ENCODE data around the gene NTNG1. TPM values are rescaled to one million over a fixed set of nuclear protein-coding genes. Genes with fewer than 3 reads are reported as not detected.
"Not testable (repeated sequence)": the region's sequence is repeated elsewhere in the genome, so short reads cannot be mapped to it uniquely, and the experiment has no call there.

The NTNG1 gene
- polyA plus RNA-seq (2012; ENCODE audit: missing spikeins), result 1.6 TPM

GRCh38 chr1:107140703-107141490 is at the start of gene NTNG1:
Gene NTNG1, plus strand, starts transcription at chr1:107141039.
- peak; percentile 16 for DNase-seq (ENCODE audit: insufficient read length)
- TF ChIP-seq POLR2AphosphoS5 (IDR thresholded peaks at IDR 0.05; ENCODE audit: low read depth, low read length) (no peak), TAF1 (IDR thresholded peaks at IDR 0.05; ENCODE audit: borderline replicate concordance, low read depth, low read length) (no peak), POLR2A (IDR thresholded peaks at IDR 0.05; ENCODE audit: low read depth, low read length) (no peak)
- FAIRE-seq, result no peak

- no peak for TF ChIP-seq POLR2A (IDR thresholded peaks at IDR 0.05; ENCODE audit: low read depth, low read length)
- TF ChIP-seq POLR2AphosphoS5 (IDR thresholded peaks at IDR 0.05; ENCODE audit: low read depth, low read length), result no peak
- FAIRE-seq (no peak), DNase-seq (ENCODE audit: insufficient read length) (no peak)
Observed at GRCh38 chr1:107091418-107091817, 49.4 kb upstream of the NTNG1 start.

- not testable (repeated sequence) for FAIRE-seq
Observed at GRCh38 chr1:107093395-107093794, 47.4 kb upstream of the NTNG1 start.

GRCh38 chr1:107095647-107096046 is 45.2 kb upstream of the NTNG1 start:
- TF ChIP-seq POLR2A (IDR thresholded peaks at IDR 0.05; ENCODE audit: low read depth, low read length) (no peak), TAF1 (IDR thresholded peaks at IDR 0.05; ENCODE audit: borderline replicate concordance, low read depth, low read length) (no peak), POLR2AphosphoS5 (IDR thresholded peaks at IDR 0.05; ENCODE audit: low read depth, low read length) (no peak)
- DNase-seq (ENCODE audit: insufficient read length) (no peak), FAIRE-seq (no peak)

More at GRCh38 chr1:107093395-107093794, 47.4 kb upstream of the NTNG1 start:
- not testable (repeated sequence) for DNase-seq (ENCODE audit: insufficient read length)

GRCh38 chr1:107096690-107097089 is 44.1 kb upstream of the NTNG1 start:
- no peak for FAIRE-seq
- no peak for TF ChIP-seq TAF1 (IDR thresholded peaks at IDR 0.05; ENCODE audit: borderline replicate concordance, low read depth, low read length)
- TF ChIP-seq POLR2AphosphoS5 (IDR thresholded peaks at IDR 0.05; ENCODE audit: low read depth, low read length), result no peak
- DNase-seq (ENCODE audit: insufficient read length), result no peak

GRCh38 chr1:107098961-107099360 is 41.9 kb upstream of the NTNG1 start:
- FAIRE-seq, result no peak

GRCh38 chr1:107100331-107100984 is 40.4 kb upstream of the NTNG1 start:
- DNase-seq (ENCODE audit: insufficient read length), result no peak
- no peak for FAIRE-seq
- TF ChIP-seq POLR2A (IDR thresholded peaks at IDR 0.05; ENCODE audit: low read depth, low read length), result no peak
- TF ChIP-seq POLR2AphosphoS5 (IDR thresholded peaks at IDR 0.05; ENCODE audit: low read depth, low read length), result no peak
- TF ChIP-seq TAF1 (IDR thresholded peaks at IDR 0.05; ENCODE audit: borderline replicate concordance, low read depth, low read length), result no peak

More at GRCh38 chr1:107098961-107099360, 41.9 kb upstream of the NTNG1 start:
- no peak for DNase-seq (ENCODE audit: insufficient read length)
- TF ChIP-seq POLR2AphosphoS5 (IDR thresholded peaks at IDR 0.05; ENCODE audit: low read depth, low read length) (no peak), POLR2A (IDR thresholded peaks at IDR 0.05; ENCODE audit: low read depth, low read length) (no peak), TAF1 (IDR thresholded peaks at IDR 0.05; ENCODE audit: borderline replicate concordance, low read depth, low read length) (no peak)

- no peak for FAIRE-seq
- TF ChIP-seq POLR2A (IDR thresholded peaks at IDR 0.05; ENCODE audit: low read depth, low read length), result no peak
- TF ChIP-seq POLR2AphosphoS5 (IDR thresholded peaks at IDR 0.05; ENCODE audit: low read depth, low read length), result no peak
- no peak for TF ChIP-seq TAF1 (IDR thresholded peaks at IDR 0.05; ENCODE audit: borderline replicate concordance, low read depth, low read length)
- no peak for DNase-seq (ENCODE audit: insufficient read length)
Observed at GRCh38 chr1:107105914-107106313, 34.9 kb upstream of the NTNG1 start.

GRCh38 chr1:107110326-107110725 is 30.5 kb upstream of the NTNG1 start:
- DNase-seq (ENCODE audit: insufficient read length) (no peak), FAIRE-seq (no peak)
- TF ChIP-seq POLR2AphosphoS5 (IDR thresholded peaks at IDR 0.05; ENCODE audit: low read depth, low read length), result no peak
- no peak for TF ChIP-seq POLR2A (IDR thresholded peaks at IDR 0.05; ENCODE audit: low read depth, low read length)
- no peak for TF ChIP-seq TAF1 (IDR thresholded peaks at IDR 0.05; ENCODE audit: borderline replicate concordance, low read depth, low read length)

- TF ChIP-seq POLR2AphosphoS5 (IDR thresholded peaks at IDR 0.05; ENCODE audit: low read depth, low read length) (no peak), POLR2A (IDR thresholded peaks at IDR 0.05; ENCODE audit: low read depth, low read length) (no peak), TAF1 (IDR thresholded peaks at IDR 0.05; ENCODE audit: borderline replicate concordance, low read depth, low read length) (no peak)
- FAIRE-seq (no peak), DNase-seq (ENCODE audit: insufficient read length) (no peak)
Observed at GRCh38 chr1:107116306-107116790, 24.5 kb upstream of the NTNG1 start.

GRCh38 chr1:107122225-107122624 is 18.6 kb upstream of the NTNG1 start:
- DNase-seq (ENCODE audit: insufficient read length) (no peak), FAIRE-seq (no peak)
- TF ChIP-seq POLR2A (IDR thresholded peaks at IDR 0.05; ENCODE audit: low read depth, low read length) (no peak), POLR2AphosphoS5 (IDR thresholded peaks at IDR 0.05; ENCODE audit: low read depth, low read length) (no peak), TAF1 (IDR thresholded peaks at IDR 0.05; ENCODE audit: borderline replicate concordance, low read depth, low read length) (no peak)

GRCh38 chr1:107123741-107124140 is 17.1 kb upstream of the NTNG1 start:
- TF ChIP-seq POLR2A (IDR thresholded peaks at IDR 0.05; ENCODE audit: low read depth, low read length), result no peak
- no peak for TF ChIP-seq POLR2AphosphoS5 (IDR thresholded peaks at IDR 0.05; ENCODE audit: low read depth, low read length)
- no peak for TF ChIP-seq TAF1 (IDR thresholded peaks at IDR 0.05; ENCODE audit: borderline replicate concordance, low read depth, low read length)
- FAIRE-seq (no peak), DNase-seq (ENCODE audit: insufficient read length) (no peak)
